Myocyte (in vitro differentiated cells): Measurements from ENCODE around the gene GRM3. TPM values are rescaled to one million over a fixed set of nuclear protein-coding genes. Genes with fewer than 3 reads are reported as not detected.
"Not testable (repeated sequence)": the region's sequence is repeated elsewhere in the genome, so short reads cannot be mapped to it uniquely, and the experiment has no call there.

Experiments used
- DNase-seq: peaks from one replicate; pipeline ENCODE4 v3.0.0-alpha.2; 2012; ENCODE audit warnings: low read depth
- polyA plus RNA-seq: library from polyadenylated mRNA; unstranded; fragments of >200 nt; gene quantifications from one replicate; pipeline ENCODE4 v1.2.1, GENCODE V29; 2012; ENCODE audit warnings: missing spikeins
- total RNA-seq: library from RNA; depleted of rRNA; stranded (reverse); fragments of >200 nt; gene quantifications from 2 replicates; pipeline ENCODE4 v1.2.3, GENCODE V29; 2014

GRM3 gene
- total RNA-seq: 0.05 TPM in 1 of 2 replicates, not detected in the other
- not detected for polyA plus RNA-seq

DNA sequence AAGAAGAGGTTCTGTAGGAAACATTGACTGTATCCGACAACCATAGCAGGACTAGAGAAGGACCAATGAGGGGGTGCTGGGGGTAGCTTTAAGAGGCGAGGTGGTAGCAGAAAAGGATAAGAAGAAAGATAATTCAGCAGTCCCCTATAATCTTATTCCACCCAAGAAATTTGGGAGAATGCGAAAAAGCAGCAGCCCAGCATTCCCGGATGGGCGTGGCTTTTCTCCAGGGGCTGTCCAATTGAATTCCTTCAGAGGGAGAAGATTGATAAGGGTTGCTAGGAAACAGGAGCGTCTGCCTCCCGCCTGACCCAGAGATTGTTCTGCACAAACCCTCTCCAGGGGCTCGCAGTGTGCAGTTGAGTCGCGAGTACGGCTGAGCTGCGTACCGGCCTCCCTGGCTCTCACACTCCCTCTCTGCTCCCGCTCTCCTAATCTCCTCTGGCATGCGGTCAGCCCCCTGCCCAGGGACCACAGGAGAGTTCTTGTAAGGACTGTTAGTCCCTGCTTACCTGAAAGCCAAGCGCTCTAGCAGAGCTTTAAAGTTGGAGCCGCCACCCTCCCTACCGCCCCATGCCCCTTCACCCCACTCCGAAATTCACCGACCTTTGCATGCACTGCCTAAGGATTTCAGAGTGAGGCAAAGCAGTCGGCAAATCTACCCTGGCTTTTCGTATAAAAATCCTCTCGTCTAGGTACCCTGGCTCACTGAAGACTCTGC, at the start of gene GRM3:
Gene GRM3, plus strand, starts transcription at position 349 of the 721 bp plus-strand sequence. CDS start 121,237 bp downstream, outside the sequence.
- no peak for DNase-seq

DNA sequence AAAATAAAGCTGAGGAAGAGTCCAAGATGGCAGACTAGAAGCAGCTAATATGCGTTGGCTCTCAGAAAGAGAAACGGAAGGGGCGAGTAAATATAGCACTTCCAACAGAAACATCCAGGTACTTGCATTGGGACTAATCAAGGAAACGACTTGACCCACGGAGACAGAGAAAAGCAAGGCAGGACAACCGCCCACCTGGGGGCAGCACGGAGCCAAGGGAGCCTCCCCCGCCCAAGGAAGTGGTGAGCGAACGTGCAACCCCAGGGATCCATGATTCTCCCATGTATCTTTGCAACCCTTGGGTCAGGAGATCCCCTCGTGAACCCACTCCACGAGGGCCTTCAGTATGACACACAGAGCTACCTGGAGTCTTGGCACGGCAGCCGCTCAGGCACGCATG, 45.4 kb upstream of the GRM3 start:
- DNase-seq: no peak

DNA sequence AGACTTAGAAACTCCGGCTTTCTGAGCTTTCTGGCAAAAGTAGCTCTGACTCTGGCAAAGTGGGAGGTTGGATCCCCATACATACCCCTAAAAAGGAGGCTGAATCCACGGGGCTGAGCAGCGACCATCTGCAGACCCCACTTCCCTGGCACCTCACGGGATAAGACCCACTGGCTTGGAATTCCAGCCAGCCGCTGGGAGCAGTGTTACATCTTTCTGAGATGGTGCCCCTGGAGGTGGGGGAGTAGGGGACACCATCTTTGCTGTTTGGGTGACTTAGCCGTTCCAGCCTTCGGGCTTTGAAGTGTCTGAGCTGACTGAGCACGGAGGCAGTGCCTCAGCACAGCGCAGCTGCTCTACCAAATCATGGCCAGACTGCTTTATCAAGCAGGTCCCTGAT, 45.0 kb upstream of the GRM3 start:
- no peak for DNase-seq

DNA sequence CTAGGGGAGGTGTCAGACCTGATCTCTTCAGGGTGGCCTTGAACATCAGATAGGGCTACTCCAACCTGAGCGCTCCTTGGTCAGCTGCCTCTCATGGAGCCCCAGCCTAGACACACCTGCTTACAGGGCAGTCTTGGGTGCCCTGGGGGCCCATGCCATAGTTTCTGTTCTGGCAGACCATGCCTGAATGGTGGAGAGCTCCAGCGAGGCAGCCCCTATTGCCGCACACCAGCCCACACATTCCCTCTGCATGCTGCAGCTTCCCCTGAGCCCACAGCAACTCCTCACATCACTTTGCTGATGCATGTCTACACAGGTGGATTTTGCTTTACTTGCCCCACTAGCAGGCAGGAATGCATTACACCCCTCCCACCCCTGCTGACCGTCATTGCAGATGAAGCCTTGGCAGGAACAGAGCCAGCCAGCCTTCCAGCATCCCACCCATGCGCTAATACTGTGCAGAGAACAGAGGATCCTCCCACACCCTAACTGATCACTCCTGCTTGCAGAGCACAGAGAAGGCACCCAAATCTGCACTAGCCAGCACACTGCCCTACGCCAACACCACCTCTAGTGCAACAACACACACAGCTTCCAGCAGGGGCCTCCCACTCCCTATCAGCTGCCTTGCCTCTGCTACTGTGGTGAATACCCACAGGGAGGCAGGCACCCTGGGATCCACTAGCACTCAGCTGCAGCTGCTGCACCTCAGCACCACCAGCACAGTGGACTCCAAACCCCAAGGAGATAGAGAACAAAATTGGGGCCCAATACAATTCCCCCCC, 43.0 kb upstream of the GRM3 start:
- no peak for DNase-seq

DNA sequence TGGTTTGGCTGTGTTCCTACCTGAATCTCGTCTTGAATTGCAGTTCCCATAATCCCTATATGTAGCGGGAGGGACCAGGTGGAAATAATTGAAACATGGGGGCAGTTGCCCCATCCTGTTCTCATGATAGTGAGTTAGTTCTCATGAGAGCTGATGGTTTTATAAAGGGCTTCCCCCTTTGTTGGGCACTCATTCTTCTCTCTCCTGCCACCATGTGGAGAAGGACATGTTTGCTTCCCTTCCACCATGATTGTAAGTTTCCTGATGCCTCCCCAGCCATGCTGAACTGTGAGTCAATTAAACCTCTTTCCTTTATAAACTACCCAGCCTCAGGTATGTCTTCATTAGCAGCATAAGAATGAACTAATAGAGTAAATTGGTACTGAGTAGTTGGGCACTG, 28.0 kb upstream of the GRM3 start:
- not testable (repeated sequence) for DNase-seq

DNA sequence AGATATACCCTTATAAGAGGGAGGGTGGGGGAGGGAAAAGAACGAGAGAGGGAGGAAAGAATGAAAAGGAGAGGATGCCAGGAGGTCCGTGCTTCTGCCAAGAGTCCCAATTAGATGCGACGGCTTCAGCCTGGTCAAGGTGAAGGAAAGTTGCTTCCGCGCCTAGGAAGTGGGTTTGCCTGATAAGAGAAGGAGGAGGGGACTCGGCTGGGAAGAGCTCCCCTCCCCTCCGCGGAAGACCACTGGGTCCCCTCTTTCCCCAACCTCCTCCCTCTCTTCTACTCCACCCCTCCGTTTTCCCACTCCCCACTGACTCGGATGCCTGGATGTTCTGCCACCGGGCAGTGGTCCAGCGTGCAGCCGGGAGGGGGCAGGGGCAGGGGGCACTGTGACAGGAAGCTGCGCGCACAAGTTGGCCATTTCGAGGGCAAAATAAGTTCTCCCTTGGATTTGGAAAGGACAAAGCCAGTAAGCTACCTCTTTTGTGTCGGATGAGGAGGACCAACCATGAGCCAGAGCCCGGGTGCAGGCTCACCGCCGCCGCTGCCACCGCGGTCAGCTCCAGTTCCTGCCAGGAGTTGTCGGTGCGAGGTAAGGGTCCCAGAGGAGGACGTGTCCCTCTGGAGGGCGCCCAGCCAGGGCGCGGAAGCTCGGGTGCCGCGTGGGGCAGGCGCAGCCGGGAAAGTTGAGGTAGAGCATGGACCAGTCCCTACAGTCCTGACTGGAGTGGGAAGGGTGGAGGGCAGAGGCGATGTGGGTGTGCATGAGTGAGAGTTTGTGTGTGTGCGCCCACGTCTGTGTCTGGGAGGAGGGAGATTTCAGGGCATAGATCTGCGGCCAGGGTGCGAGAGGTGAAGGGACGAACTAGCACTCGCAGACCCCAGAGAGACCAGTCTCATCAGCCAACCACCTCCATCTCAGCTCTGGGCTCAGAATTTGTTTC, 844 bp downstream of the GRM3 start:
- DNase-seq: no peak

DNA sequence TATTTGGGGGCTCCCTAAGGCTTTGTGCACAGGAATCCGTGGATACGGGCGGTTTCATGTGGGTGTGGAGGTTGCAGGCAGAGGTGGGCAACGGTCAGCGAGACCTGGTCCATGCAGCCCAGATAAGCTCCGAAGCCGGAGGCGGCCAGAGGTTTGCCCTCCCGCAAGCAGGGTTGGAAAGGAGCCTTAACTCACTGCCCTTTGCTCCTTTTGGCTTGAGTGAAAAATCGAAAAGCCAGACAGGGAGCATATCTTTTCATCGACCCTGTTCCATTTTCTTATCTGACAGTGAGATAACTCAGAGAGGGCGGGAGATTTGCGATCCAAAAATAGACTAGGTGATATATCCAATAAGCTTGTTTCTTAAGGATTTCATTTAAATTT, 1.5 kb downstream of the GRM3 start:
- DNase-seq: no peak

DNA sequence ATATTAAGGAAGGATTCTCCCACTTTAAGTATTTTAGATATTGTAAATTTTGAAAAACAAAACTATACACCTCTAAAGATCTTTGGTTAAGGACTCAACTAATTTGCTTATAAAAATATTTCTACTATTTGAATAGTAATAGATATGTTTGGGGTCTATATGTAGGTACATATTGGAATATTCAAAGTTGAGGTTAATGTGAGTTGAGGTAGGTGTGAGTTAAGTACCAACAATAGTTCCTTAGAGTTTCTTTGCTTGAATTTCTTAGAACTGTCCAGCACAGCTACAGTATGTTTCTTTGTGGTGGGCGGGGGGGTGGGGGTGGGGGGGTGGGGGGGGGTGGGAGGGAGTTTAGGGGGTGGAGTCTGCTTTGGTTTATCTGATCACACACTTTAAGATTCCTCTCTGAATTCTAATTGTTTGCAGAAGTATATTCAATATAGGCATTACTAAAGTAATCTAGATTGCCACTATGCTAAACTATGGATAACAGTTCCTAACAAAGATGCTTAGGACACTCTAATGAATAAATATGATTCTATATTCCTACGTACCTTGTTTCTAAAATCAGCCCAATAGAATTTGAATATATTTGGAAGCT, 2.1 kb downstream of the GRM3 start:
- DNase-seq: no peak

DNA sequence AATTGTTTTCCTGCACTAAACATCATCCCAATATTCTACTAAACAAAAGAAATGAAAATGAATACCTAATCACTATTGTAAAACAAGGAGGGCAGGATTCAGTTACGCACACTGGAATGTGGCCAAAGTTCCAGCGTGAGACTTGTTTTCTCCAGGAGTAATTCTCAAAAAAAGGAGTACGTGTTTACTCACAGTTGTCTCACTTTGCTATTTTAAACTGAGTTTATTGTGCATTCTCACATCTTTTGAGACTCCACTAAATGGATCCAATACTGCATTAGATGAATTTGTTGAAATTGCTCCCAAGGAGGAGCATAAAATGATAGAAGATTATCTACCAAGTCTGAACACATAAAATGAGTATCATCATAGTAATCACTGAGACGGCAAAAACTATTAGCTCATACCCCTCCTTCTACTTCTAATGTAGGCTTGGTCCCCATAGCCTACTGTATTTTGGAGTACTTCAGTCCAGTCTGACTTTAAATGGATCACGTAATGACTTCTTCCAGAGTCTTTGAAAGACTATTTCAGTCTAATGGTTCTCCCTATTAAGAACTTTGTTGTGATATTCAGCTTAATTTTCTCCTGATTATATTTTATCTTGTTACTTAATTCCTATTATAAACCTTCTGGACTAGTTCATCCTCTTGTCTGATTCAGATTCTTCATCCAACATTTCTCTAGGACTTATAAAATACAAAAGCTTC, 3.8 kb downstream of the GRM3 start:
- DNase-seq: no peak

DNA sequence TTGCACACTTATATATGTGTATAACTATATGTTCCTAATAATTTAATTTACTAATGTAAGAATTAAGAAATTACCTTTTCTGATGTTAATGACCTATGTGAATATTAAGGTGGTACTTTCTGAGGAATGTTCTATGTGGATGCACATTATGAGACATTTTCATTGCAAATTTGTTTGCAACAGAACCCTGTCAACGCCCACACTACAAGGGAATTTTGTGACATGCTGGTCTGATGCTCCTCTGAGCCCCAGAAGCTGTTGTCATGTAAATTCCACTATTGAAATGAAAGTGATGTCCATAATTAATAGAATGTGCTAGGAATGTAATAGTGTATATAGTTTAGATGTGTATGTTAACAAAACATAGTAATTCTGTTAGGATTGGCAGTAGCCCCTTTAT, 4.5 kb downstream of the GRM3 start:
- no peak for DNase-seq

DNA sequence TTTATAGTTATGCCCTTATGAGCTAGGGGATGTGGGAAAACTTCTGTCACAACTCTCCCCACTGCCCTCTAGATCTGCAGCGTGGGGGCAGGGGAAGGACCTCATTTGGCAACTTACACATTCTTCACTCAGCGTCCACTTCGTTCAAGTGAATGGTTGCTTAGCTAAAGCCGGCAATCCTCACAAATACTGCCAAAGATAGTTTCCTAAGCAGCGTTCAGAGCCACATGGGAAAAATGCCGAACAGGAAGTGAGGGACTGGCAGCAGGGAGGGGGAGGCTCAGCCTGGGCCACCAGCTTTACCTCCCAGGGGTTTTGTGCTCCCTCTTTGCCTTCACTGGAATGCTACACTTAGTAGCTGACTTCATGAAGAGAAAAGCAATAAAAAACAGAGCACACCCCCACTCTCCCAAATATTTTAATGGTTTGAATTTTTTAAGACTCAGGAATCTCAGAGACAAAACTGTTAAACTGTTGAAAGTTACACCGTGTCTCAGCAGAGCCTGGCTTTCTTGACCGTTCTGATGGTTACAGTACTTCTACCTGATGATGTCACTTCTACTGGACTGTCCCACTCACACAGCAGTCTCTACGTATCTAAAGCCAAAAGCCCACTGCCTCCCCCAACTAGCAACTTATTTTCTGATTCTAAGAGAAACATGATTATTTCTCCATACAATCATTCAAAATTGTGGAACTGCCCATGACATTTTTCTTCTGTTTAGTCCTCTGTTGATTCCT, 10.4 kb downstream of the GRM3 start:
- DNase-seq: no peak

DNA sequence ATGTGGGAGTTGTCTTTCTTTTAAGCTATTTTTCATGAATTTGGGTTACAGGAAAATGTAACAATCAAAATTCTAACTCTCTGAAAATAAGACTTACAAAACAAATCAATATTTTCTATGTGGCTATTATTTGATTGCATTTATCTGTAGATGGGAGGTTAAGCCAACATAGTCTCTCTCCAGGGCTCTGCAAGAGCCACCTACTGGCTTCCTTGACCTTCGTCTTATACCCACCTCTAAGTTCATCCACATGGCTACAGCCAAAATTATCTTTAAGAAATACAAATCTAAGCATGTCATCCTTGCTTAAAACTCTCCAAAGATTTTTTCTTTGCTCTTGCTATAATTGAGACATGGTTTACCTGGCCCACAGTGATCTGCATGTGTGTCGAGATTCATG, 14.2 kb downstream of the GRM3 start:
- DNase-seq: no peak

DNA sequence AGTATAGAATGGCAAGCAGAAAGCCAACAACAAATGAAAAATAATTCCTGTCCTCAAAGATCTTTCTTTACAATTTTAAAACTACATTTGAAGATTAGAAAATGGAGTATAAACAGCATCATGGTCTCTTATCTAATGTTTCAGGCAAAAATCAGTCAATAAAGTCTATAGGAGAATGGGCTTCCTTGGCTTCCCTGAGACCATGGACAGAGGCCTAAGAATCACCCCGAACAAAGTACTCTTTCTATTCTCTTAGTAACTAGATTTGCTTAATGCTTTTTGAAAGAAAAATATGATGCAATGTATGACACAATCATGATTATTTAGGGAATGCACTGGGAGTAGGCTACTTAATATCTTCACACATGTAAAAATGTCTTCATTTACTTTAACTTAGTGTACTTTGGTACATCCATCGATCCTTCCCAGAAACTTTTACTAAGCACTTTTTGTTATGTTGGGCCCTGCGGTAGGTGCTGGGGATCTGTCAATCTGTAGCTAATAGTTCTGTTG, 17.3 kb downstream of the GRM3 start:
- no peak for DNase-seq

DNA sequence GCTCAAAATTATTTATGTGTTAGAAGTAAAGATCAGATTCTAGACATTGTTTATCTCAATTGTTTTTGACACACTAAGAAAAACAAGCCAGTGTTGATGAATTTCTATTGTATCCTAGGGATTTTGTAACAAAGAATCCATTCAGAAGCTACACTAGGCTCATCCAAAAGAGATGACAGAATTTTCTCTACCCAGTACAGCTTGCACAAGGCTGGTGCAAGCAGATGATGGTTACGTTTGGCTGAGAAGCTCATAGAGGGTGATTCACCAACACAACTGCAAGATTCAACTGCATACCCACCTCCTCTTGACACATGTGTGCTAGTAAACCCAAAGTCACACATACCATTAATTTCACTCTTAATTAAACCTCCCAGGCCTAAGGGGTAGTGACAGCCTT, 20.8 kb downstream of the GRM3 start:
- DNase-seq: no peak

DNA sequence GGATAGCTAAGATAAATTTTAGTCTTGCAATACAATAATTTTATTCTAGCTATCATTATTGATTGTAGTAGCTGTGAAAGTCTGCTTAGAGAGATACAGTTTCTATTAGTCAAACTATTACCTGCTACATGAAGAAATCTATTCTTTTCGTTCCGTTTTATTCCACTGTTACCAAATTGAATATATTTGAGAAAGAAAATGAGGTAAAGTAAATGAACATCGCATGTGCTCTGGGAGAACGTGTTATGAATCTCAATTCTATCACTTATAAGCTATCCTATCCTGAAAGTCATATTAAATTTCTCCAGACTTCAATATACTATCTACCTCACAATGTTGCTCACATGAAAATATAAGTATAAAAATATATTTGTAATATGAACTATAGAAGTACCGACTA, 21.3 kb downstream of the GRM3 start:
- no peak for DNase-seq

DNA sequence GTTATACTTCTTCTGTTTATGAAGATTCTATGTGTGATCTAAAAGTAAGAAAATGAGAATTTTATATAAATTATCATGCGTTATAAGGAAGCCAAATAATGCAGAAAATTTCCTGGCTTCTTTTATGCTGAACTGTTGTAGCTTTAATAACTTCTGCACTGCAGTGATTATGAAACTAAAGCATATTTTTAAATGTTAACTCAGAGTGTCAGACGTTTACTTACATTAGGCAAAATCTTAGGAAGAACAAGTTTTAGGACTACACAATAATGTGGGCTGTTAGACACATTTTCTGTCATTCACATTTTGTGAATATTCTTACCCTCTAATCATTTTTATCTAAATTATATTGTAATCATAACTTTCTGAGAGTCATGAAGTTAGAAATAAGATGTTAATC, 22.0 kb downstream of the GRM3 start:
- no peak for DNase-seq

DNA sequence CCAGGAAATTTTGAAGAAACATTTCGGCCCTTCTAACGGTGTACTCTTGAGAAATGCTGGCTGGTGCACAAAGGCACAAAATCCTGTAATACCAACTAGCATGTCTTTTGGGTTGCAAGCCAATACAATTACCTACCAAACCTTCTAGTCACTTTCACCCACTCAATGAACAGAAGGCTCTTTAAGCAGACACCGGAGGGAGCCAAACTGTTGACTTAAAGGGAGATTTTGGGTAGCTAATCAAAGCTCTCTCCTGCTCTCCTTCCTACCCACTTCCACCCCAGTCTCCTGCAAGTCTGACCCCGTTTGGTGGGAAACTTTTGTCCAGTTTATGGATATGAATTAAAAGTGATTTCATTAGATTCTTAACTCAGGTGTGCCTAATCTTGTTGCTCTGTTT, 24.0 kb downstream of the GRM3 start:
- no peak for DNase-seq

DNA sequence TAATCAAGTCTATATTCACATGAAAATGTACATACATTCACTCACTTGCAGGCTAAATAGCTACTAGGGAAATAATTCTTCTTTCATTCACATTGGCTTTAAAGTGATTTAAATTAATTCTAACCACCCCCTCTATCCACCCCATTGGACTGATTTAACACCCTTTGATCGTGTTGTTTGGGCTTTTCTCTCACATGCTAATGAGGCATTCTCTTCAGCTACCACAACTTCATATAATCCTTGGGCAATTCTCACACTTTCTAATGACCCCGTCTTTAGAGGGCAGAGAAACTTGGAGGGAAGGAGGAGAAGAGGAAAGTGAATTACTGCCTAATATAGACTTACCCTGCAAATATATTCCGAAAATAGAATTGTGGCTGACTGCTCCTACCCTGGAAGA, 24.6 kb downstream of the GRM3 start:
- DNase-seq: no peak

DNA sequence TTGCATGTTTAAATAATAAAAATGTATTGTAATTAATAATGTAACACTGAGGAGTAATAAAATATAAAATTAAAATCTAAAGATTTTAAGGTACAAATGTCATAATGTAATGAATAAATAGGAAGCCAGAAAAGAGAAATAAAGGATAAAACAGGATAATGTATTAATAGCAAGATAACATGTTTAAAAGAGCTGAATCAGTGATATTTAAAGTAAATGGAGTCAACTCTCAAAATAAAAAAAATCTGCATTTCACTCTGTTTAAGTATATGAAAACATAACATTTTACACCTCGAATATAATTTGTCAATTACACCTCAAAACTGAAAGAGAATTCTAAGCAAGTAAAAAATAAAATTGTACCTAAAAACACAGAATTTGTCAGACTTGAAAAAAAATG, 44.1 kb downstream of the GRM3 start:
- DNase-seq: no peak

DNA sequence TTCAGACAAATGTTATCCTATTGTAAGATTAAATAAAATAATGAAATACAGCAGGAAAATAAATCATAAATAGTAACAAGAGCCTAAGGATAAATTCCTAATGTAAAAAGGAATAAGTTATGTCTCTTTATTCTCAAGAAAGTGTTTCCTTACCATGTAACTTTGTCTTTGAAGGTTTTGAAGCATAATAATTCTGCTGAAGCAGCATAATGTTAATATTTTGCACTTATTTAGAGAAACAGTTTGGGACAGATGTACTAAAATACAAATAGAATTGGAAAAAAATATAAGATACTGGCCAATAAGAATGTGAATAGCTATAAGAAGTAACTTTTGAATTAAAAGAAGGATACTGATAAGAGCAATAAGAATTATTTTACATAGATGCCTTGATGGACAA, 45.7 kb downstream of the GRM3 start:
- no peak for DNase-seq
